Activated CD4-positive, alpha-beta memory T cell treated with anti-CD3 and anti-CD28 coated beads for 36 hours (primary cell): ENCODE data around the gene ING2. TPM values are rescaled to one million over a fixed set of nuclear protein-coding genes. Genes with fewer than 3 reads are reported as not detected.
"Not testable (repeated sequence)": the region's sequence is repeated elsewhere in the genome, so short reads cannot be mapped to it uniquely, and the experiment has no call there.

Experiments used
- CTCF ChIA-PET: fragments of 350-600 bp; sonication (Branson Sonifier 250); formaldehyde crosslinking; loops from one replicate; lab custom pipeline; 2021; ENCODE audit warnings: antibody characterized with exemption, inconsistent platforms; lab: Charles Lee
- POLR2A ChIA-PET: fragments of 350-600 bp; sonication (Branson Sonifier 250); formaldehyde crosslinking; loops from one replicate; lab custom pipeline; 2021; ENCODE audit warnings: antibody characterized with exemption; lab: Charles Lee
- DNase-seq: peaks from one replicate; pipeline ENCODE4 v3.0.0-alpha.2; 2020
- H3K27ac Mint-ChIP-seq: one replicate; pipeline ENCODE4 v1.8.0; 2021; ENCODE audit warnings: mixed read lengths
- H3K27me3 Mint-ChIP-seq: one replicate; pipeline ENCODE4 v1.8.0; 2021; ENCODE audit warnings: mixed read lengths
- H3K36me3 Mint-ChIP-seq: one replicate; pipeline ENCODE4 v1.8.0; 2021; ENCODE audit warnings: mixed read lengths
- H3K4me1 Mint-ChIP-seq: one replicate; pipeline ENCODE4 v1.8.0; 2021; ENCODE audit warnings: low read depth, mixed read lengths
- H3K4me3 Mint-ChIP-seq: one replicate; pipeline ENCODE4 v1.8.0; 2021; ENCODE audit warnings: mild to moderate bottlenecking, mixed read lengths
- H3K9me3 Mint-ChIP-seq: one replicate; pipeline ENCODE4 v1.8.0; 2021; ENCODE audit warnings: mixed read lengths
- intact Hi-C: fragments of 100-400 bp; cut with micrococcal nuclease; formaldehyde crosslinking; loops from one replicate; pipeline ENCODE4 v1.15.1; 2023
- total RNA-seq, 2 experiments: library from RNA; stranded (reverse); gene quantifications; one replicate each; pipeline ENCODE4 v1.2.3, GENCODE V29; 2021

The ING2 gene, protein sequence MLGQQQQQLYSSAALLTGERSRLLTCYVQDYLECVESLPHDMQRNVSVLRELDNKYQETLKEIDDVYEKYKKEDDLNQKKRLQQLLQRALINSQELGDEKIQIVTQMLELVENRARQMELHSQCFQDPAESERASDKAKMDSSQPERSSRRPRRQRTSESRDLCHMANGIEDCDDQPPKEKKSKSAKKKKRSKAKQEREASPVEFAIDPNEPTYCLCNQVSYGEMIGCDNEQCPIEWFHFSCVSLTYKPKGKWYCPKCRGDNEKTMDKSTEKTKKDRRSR
- 10 to 100 TPM; 11.9 to 15.3 TPM for total RNA-seq

DNA sequence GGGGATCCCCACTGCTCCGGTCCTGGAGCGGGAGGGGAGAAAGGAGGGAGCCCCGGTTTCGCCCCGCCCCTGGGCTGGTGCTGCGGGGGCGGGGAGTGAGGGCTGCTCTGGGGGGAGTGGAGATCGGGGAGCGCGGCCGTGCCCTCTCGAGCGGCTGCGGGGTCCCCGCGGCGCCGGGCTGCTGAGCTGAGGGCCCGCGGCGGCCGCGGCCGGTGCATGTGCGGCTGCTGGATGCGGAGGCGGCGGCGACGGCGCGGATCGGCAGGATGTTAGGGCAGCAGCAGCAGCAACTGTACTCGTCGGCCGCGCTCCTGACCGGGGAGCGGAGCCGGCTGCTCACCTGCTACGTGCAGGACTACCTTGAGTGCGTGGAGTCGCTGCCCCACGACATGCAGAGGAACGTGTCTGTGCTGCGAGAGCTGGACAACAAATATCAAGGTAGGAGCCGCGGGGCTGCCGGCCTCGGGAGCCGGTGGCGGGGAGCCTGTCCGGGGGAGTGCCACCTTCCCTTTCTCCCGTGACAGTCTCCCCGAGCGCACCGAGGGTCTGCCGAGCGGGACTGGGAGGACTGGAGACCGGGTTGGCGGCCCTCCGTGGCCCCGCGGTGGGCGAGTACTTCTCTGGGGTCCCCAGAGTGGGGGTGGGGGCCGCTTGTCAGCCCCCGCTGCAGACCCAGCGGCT lies at the start of gene ING2:
TSS of gene ING2 (plus strand) at position 129 of the 681 bp plus-strand sequence. CDS start at position 267, 138 bp downstream.
- ChIA-PET POLR2A (interaction anchor here (1.0 to 5.8 kb wide), 3 partner anchors 10 to 154 kb away, joined by 3 to 41 read pairs (median 4); partner anchors contain the start of genes CDKN2AIP, RWDD4 and TRAPPC11), CTCF (interaction anchor here (0.8 to 1.9 kb wide), 5 partner anchors 31 to 98 kb away, joined by 4 to 6 read pairs (median 5); no protein-coding TSS in a partner anchor)

DNA sequence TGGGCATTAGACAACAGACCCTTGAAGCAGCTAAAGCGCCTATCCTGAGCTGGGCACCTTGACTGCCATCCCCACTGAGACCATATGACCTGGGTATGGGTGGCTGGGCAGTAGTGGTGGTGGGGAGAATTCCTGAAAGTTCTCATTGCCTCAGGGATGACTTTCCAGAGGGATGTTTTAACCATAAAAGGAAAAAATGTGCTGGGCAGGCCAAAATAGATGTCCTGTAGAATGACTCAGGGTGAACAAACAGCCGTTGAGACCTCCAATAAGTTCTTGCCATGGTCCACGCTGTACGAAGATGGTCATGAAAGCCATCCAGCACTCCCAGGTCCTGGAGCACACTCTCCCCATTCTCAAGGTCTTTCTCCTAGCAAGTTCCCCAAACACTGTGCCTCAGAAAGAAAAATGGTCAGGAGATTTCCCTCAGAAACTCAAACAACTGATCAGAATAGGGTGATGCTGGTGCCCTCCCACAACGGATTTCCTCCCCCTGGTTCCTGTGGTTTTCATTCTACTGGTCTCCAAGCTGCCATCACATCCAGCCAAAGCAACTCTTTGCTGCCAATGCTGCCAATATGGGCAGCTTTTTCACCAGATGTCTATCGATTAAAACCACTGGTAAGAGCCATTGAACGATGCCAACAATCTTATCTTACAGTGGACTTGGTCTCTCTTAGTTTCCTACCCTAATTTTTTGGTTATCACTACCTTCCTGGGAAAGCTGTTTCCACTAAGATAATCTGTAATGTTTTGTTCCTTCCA lies 49.2 kb upstream of the ING2 start:
- intact Hi-C loops = no loop called here
- POLR2A ChIA-PET = no interaction called here
- peaks cover 18% of the 10 kb centered on the region for H3K4me1 Mint-ChIP-seq
- no peak overlapping the region for H3K27ac Mint-ChIP-seq
- no peaks in the 10 kb centered on the region for H3K27me3 Mint-ChIP-seq
- H3K4me3 Mint-ChIP-seq = no peak overlapping the region
- H3K9me3 Mint-ChIP-seq = no peaks in the 10 kb centered on the region
- CTCF ChIA-PET = no interaction called here
- no peak for DNase-seq
- H3K36me3 Mint-ChIP-seq = peaks cover 9% of the 10 kb centered on the region

More for the DNA sequence above, at the start of gene ING2:
- no peak for DNase-seq
- Mint-ChIP-seq H3K4me3 (peak within 1 kb of the TSS; percentile 93), H3K36me3 (peaks cover under 1% of the 10 kb centered on the region), H3K27me3 (no peaks in the 10 kb centered on the region), H3K4me1 (peaks cover 26% of the 10 kb centered on the region), H3K9me3 (no peaks in the 10 kb centered on the region), H3K27ac (peak within 1 kb of the TSS; percentile 98)
- intact Hi-C loops = loop anchor here (1.0 to 10.0 kb wide), 12 partner anchors 32 to 1970 kb away; partner anchors contain the start of genes ACSL1, ANKRD37, CASP3 and CCDC110

DNA sequence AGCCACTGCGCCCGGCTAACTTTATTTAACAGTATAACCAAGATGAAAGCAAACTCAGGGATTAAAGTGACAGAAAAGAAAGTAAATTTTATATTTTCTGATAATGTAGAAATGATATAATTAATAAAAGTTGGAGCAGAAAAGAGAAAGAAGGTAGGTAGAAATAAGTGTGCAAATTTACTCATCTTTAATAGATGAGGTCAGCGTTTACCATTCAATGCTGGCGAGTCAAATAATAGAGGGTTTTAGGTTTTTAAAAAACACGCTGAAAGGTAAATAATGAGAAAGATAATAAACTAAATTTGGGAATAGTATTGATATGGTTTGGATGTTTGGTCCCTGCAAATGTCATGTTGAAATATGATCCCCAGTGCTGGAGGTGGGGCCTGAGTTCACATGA lies 46.9 kb upstream of the ING2 start:
- DNase-seq = no peak
- Mint-ChIP-seq H3K4me1 (peaks cover 14% of the 10 kb centered on the region), H3K9me3 (no peaks in the 10 kb centered on the region), H3K4me3 (no peak overlapping the region), H3K27me3 (no peaks in the 10 kb centered on the region), H3K36me3 (no peaks in the 10 kb centered on the region), H3K27ac (no peak overlapping the region)
- intact Hi-C loops = no loop called here
- POLR2A ChIA-PET = interaction anchor here (0.6 kb wide), 1 partner anchor 192 kb away, joined by 3 read pairs; no protein-coding TSS in a partner anchor
- CTCF ChIA-PET = no interaction called here

DNA sequence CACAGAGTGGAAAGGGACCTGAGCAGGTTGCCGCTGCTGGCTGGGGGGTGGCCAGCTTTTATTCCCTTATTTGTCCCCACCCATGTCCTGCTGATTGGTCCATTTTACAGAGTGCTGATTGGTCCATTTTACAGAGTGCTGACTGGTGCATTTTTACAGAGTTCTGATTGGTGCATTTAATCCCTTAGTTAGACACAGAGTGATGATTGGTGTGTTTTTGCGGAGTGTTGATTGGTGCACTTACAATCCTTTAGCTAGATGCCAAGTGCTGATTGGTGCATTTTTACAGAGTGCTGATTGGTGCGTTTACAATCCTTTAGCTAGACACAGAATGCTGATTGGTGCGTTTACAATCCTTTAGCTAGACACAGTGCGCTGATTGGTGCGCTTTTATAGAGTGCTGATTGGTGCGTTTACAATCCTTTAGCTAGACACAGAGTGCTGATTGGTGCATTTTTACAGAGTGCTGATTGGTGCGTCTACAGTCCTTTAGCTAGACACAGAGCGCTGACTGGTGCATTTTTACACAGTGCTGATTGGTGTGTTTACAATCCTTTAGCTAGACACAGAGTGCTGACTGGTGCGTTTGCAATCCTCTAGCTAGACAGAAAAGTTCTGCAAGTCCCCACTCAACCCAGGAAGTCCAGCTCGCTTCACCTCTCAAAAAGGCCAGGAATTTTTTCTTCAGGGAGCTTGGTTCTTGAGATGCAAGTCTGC lies 40.8 kb upstream of the ING2 start:
- H3K27ac Mint-ChIP-seq, DNase-seq, H3K36me3 Mint-ChIP-seq, H3K9me3 Mint-ChIP-seq, POLR2A ChIA-PET, H3K27me3 Mint-ChIP-seq, H3K4me1 Mint-ChIP-seq, intact Hi-C loops, H3K4me3 Mint-ChIP-seq: not testable (repeated sequence)
- CTCF ChIA-PET = interaction anchor here (0.7 to 1.2 kb wide), 2 partner anchors 8 to 100 kb away, joined by 3 read pairs; no protein-coding TSS in a partner anchor

DNA sequence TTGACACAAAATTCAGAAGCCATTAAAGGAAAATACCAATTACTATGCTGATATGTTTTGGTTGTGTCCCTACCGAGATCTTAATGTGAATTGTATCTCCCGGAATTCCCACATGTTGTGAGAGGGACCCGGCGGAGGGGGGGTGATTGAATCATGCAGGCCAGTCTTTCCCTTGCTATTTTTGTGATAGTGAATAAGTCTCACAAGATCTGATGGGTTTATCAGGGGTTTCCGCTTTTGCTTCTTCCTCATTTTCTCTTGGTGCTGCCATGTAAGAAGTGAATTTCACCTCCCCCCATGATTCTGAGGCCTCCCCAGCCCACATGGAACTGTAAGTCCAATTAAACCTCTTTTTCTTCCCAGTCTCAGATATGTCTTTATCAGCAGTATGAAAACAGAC lies 39.0 kb upstream of the ING2 start:
- H3K27ac Mint-ChIP-seq, H3K27me3 Mint-ChIP-seq, POLR2A ChIA-PET, H3K4me1 Mint-ChIP-seq, H3K4me3 Mint-ChIP-seq, H3K9me3 Mint-ChIP-seq, H3K36me3 Mint-ChIP-seq, intact Hi-C loops, CTCF ChIA-PET, DNase-seq: not testable (repeated sequence)

DNA sequence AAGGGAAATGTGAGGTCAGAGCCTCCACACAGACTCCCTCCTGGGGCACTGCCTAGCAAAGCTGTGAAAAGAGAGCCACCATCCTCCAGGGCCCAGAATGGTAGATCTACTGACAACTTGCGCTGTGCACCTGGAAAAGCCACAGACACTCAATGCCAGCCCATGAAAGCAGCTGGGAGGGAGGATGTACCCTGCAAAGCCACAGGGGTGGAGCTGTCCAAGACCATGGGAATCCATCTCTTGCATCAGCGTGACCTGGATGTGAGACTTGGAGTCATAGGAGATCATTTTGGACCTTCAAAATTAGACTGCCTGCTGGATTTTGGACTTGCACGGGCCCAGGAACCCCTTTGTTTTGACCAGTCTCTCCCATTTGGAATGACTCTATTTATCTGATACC lies 37.6 kb upstream of the ING2 start:
- H3K9me3 Mint-ChIP-seq = peaks cover 4% of the 10 kb centered on the region
- no peak overlapping the region for H3K4me3 Mint-ChIP-seq
- H3K27ac Mint-ChIP-seq = no peak overlapping the region
- no peaks in the 10 kb centered on the region for H3K27me3 Mint-ChIP-seq
- H3K4me1 Mint-ChIP-seq = no peaks in the 10 kb centered on the region
- ChIA-PET POLR2A (no interaction called here), CTCF (no interaction called here)
- DNase-seq = no peak
- peaks cover 4% of the 10 kb centered on the region for H3K36me3 Mint-ChIP-seq
- intact Hi-C loops = no loop called here

DNA sequence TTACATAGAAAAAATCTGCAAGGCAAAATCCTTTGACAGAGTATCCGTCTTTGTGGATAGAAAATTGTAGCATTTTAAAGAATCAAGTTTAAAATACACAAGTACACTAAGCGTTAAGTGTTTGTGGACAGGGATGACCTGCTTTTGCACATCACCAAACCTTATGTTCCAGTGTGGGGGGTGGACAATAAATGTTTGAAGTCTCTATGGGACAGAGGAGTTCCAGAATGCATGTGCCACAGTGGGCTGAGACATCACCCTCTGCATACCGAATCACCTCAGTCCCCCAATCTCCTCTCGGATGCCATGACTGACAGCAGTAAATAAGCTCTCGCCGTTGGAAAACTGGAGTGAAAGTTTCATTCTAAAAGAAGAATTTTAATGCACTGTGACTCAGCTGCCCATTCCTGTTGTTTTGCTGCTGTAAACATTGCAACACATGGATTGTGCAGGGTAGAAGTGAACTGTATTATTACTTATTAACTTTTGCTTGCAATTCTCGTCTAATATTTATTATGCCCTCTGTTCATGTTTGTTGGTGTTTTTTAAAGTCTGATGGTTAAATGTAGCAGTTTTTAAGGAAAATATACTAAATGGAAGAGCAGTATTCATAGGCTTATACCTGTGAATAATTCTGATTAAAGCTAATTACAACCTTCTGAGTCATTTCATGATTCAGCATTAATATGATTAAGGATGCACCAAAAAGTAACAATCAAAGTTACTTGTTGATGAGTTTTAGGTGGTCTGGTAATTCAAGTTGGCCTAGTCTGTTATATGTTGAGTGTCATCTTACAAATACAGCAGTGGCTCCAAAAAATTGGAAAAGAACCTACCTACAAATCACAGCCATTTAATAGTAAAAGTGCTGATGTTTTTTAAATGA lies 36.4 kb upstream of the ING2 start:
- ChIA-PET CTCF (no interaction called here), POLR2A (no interaction called here)
- Mint-ChIP-seq H3K27ac (no peak overlapping the region), H3K9me3 (peaks cover 2% of the 10 kb centered on the region), H3K4me3 (no peak overlapping the region), H3K36me3 (peaks cover 2% of the 10 kb centered on the region), H3K27me3 (no peaks in the 10 kb centered on the region), H3K4me1 (peaks cover 2% of the 10 kb centered on the region)
- DNase-seq = no peak
- intact Hi-C loops = no loop called here

DNA sequence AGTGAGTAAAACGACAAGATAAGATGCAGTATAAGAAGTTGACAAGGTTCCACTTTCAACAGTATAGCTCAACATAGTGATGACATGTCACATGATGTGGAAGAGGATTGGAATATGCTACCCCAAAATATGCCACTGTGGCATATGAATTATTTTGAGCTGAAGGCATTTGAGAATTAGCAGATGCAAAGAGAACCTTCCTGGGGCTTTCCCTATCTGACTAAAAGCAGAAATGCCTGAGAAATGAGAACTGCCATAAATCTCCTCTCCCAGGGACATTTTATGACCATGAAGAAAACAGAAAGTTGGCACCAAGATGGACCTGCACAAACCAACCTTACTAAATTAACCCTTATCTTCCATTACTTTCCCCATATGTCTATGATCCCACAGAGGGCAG lies 35.6 kb upstream of the ING2 start:
- intact Hi-C loops = no loop called here
- no peaks in the 10 kb centered on the region for H3K9me3 Mint-ChIP-seq
- H3K4me3 Mint-ChIP-seq = no peak overlapping the region
- ChIA-PET CTCF (interaction anchor here (1.0 to 1.2 kb wide), 4 partner anchors 9 to 190 kb away, joined by 3 to 5 read pairs (median 4); partner anchors contain the start of genes RWDD4 and TRAPPC11), POLR2A (no interaction called here)
- H3K36me3 Mint-ChIP-seq = peaks cover under 1% of the 10 kb centered on the region
- no peak overlapping the region for H3K27ac Mint-ChIP-seq
- DNase-seq = no peak
- H3K27me3 Mint-ChIP-seq = no peaks in the 10 kb centered on the region
- H3K4me1 Mint-ChIP-seq = peaks cover 2% of the 10 kb centered on the region

DNA sequence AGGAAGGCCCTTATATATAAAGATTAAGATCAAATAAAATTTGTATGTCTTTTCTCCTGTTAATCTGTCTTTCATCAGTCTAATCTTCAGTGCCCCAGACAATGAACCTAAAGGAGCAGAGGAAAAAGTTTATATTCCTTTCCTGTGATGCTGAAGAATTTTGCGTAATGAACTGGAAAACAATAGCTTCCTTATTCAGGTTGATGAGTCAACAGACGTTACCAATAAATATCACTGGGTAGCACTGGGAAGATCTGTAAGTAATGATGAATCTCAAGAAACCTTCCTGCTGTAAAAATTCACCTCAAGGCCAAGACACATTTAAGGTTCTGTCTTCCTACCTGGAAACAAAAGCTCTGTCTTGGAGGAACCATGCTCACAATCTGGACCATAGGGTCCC lies 34.9 kb upstream of the ING2 start:
- H3K27me3 Mint-ChIP-seq = no peaks in the 10 kb centered on the region
- no peaks in the 10 kb centered on the region for H3K36me3 Mint-ChIP-seq
- POLR2A ChIA-PET = no interaction called here
- no peak overlapping the region for H3K27ac Mint-ChIP-seq
- no peaks in the 10 kb centered on the region for H3K9me3 Mint-ChIP-seq
- peaks cover 2% of the 10 kb centered on the region for H3K4me1 Mint-ChIP-seq
- no peak for DNase-seq
- CTCF ChIA-PET = interaction anchor here (1.0 to 1.2 kb wide), 4 partner anchors 8 to 190 kb away, joined by 3 to 5 read pairs (median 4); partner anchors contain the start of genes RWDD4 and TRAPPC11
- intact Hi-C loops = loop anchor here (5.0 to 10.0 kb wide), 2 partner anchors 627 to 695 kb away; no protein-coding TSS in a partner anchor
- no peak overlapping the region for H3K4me3 Mint-ChIP-seq

DNA sequence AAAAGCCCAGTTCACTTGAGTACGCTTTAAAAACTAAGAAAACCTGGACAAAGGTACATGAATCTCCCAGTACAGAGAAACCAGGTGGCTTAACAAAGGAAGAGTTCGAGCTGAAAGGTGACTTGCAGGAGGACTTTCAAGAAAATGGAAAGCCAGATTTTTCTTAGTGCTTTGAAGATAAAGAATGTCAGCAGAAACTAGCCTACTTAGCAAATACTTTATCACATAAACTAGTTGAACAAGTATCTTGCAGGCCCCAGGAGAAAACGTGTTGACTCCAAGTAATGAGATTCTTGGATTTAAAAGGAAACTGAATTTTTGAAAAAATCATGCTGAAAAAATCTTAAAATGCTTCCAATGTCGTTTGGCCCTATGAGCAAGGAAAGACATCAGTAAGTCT lies 34.0 kb upstream of the ING2 start:
- H3K4me1 Mint-ChIP-seq = peaks cover 2% of the 10 kb centered on the region
- intact Hi-C loops = loop anchor here (5.0 to 10.0 kb wide), 2 partner anchors 626 to 694 kb away; no protein-coding TSS in a partner anchor
- no peak overlapping the region for H3K27ac Mint-ChIP-seq
- no peaks in the 10 kb centered on the region for H3K36me3 Mint-ChIP-seq
- H3K4me3 Mint-ChIP-seq = no peak overlapping the region
- ChIA-PET CTCF (no interaction called here), POLR2A (no interaction called here)
- no peaks in the 10 kb centered on the region for H3K27me3 Mint-ChIP-seq
- no peak for DNase-seq
- no peaks in the 10 kb centered on the region for H3K9me3 Mint-ChIP-seq
